Measurements from ENCODE around the gene ARMC9.
A peak's percentile ranks its signal among the peaks of the same experiment; 100 is the strongest.
"Not testable (repeated sequence)": the region's sequence is repeated elsewhere in the genome, so short reads cannot be mapped to it uniquely, and the experiment has no call there.

ARMC9 gene

DNA sequence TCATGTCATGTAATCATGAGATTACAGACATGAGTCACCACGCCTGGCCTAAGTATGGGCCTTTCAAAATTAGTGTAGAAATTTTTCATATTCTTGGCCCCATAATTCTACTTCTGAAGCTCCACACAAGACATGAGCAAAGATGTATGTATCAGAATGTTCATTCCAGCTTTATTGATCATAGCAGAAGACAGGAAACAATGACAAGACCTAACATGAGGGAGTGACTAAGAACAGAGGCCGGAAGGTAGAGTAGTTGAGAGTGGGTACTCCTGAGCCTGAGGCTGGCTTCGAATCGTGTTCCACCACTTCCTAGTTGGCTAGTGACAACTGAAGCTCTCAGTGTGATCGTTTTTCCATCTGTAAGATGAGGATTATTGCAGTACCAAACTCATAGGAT, 89.3 kb downstream of the ARMC9 start:
- DNase-seq (ENCODE audit: low spot score) = no peak

DNA sequence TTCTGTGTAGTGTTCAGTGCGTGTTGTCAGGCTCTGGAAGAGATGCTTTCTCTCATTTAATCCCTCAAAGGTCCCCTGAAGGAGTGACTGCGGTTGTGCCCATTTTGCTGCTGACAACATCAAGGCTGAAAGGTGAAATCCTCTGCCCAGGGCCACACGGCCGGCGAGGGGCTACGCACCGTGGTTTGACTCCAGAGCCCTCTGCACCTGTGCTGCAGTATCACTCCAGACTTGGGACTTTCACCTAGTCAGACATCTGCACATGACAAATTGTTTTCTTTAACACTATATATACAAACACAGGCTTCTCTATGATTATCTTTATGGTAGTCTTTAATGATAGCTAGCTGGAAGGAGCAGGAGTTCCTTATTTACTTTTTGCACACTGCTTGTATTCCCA, 90.2 kb downstream of the ARMC9 start:
- DNase-seq (ENCODE audit: low spot score) = no peak

DNA sequence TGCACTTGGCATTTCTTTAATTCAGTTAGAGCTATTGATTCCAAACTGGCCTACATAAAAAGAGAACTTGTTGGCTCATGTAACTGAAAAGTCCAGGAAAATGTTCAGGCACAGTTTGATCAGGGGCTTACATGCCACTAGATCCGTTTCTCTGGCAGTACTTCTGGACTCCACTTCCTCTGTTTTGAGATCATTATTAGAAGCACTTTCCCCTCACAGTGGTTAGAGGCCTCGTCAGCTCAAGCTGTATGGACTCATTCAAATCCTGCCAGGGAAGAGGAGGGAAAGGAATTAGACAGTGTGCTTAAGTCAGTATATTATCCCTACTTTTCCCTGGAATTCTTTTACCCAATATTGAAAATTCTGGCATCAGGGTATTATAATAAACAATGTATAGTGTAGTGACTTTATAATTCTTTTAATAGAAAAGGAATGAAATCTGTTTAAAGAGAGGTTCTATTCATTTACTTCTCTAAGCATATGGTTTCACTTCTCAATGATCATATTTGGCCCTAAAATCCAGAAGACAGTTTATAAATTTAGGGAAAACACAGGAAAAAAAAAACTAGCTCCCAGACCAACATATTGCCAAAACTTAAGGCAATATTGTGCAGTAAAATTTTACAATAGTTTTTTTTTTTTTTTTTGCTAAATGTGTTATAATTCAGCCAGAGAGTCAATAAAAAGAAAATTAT, 92.0 kb downstream of the ARMC9 start:
- no peak for DNase-seq (ENCODE audit: low spot score)

DNA sequence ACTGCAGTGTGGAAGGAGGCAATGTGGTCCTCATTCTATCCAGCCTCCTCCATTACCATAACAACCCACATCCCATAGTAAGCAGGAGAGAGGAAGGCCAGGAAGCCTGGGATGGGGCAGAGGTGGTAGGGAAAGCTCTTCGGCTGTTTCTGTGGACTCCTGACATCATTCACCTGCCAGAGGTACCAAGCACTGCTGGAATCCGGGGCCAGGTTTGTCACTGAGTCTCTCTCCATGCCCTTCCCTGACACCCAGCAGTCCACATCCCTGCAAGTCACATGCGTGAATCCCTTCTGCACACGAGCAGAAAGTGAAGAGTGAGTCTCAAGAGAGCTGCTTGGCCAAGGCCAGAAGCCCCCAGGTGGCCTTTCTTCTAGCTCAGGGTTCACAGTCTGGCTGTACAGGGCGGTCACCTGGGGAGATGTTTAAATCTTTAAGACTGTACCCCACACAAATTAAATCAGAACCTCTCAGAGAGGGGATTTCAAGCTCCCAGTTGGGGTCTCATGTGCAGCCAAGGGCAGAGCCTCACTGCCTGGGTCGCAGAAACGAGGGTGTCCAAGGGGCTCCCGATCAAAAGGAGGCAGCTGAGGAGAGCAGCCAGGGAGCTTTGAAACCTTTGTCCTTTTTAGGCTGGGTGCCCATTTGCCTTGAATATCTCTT, 94.2 kb downstream of the ARMC9 start:
- no peak for DNase-seq (ENCODE audit: low spot score)

DNA sequence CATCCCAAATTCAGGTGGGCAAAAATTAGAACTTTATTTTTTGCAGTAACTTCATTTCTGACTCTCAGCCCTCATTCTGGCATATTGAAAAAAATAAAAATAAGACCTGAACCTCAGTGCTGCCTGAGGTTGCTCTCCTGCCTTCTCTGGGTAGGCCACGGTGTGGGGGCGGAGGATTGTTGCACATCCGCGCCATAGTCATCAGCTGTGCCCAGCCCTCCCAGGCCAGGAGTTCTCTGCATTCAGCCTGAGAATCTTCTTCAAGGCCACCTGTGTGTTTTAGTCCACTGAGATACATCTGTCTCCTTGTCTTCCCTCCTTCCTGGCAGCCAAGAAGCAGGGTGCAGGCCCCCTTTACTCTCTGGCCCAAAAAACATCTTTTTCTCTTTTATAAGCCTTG, 94.7 kb downstream of the ARMC9 start:
- no peak for DNase-seq (ENCODE audit: low spot score)

DNA sequence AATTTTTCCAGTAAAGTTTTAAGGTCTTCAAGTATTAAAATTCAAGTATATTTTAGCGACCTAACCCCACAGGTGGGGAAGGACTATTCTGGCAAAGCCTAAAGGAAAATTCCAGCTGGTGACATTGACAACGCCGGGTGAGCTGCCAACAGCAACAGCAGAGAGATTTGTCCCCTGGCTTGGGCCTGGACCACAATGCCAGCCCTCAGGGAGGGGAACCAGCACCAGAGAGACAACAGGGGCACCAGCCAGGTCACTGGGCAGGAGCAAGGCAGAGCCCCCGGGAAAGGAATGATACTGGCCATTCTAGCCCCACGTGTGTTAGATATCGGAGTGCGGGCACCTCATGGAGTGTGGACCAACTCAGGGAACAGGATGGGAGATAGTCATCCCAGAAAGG, 95.7 kb downstream of the ARMC9 start:
- no peak for DNase-seq (ENCODE audit: low spot score)

DNA sequence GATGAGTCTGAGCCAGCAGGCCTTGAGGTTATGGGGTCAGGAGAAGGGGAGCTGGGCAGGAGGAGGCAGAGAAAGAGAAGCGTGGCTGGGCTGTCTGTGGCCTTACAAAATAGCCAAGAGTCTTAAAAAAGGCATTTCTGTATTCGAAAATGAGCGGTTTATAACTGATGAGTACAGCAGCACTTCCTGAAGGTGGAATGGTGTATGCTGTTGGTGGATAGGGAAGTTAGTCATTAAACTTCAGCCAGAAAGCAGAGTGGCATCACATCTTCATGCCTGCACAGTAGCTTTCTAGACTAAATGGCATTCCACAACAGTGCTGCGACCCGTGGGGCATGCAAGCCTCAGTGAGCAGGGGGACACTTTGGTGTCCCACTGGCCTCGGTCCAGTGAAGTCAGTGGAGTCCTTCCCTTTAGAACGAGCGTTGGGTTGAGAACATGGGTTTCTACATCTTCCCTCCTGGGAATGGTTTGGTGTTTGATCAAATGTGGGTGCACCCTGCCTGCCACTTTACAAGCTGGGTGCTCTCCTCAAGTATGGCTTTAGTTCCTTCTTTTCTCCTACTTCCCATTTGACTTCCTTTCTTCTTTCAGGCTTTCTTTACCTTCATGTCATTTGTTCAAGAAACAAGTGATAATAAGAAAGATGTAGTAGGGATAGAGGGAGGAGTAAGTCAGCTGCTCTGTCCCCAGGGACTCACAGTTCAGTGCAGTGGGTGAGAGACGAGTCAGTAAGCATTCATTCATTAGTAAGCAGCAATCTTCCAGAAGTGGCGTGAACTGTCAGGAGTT, 96.3 kb downstream of the ARMC9 start:
- peak; percentile 39 for DNase-seq (ENCODE audit: low spot score)

DNA sequence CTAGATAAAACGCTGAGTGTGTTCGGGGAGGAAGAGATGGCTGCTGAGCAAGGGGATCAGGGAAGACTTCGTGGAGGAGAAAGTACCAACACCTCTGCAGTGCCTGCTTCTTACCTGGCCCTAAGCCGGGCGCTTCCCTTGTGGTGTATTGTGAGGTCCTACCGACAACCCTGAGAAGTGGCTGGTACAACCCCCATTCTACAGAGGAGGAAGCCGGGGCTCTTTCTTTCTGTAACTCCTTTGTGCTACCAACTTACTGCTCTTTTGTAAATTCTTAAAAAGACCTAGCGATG, 96.9 kb downstream of the ARMC9 start:
- DNase-seq (ENCODE audit: low spot score) = no peak

DNA sequence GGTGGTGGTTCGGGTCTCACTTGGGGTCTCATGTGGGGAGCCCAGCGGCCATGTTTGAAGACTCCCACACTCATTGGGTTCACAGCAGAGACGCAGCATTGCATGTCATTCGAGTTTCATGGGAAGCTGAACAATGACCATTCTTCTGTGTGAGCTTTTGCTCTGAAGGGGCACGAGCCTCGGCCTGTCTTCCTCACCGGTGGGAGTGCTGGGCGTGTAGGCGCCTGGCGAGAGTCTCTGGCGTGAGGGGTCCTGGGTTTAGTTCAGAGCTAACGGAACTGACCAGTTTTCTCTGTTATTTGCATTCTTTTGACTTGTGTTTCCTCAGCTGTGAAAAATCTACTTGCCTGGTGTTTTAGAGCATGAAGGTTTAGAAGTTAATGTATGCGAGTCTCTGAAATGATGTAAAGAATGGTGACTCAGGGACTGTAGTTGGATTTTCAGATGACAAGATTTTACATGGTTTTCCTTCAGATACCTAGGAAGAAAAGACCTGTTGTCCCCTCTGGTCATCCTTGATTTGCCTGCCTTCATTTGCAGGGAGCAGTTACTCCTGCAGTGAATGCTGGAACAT, 98.1 kb downstream of the ARMC9 start:
- DNase-seq (ENCODE audit: low spot score) = peak; percentile 8

DNA sequence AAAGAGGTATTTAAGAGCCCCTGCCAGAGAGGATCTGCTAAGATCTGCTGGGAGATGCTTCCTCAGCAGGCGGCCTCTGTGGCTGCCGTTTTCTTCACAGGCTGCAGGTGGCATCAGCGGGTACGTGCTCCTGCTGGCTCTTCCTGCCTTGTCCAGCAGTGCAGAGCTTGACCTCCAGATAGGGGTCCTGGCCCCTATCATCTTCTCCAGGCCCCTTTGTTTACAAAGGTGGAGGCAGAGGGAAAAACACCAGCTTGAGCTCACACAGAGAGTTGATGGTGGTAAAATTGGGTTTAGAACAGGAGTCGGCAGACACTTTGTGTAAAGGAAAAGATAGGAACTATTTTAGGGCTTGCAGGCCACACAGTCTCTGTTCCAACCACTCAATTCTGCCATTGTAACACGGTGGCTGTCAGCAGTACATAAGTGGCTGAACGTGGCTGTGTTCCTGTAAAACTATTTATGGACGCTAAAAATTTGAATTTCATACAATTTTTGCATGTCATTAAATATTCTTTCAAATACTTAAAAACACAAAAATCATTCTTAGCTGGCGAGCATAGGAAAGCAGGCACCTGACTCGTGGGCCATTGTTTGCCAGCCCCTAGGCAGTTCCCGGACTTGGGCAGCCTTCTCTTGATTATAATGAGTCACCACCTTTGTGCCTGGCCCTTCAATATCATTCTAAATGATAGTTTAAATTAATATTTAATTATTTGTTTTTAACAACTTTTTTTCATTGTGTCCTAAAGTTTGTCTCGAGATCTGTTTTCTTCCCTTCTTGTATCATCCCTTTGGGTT, 98.9 kb downstream of the ARMC9 start:
- peak; percentile 85 for DNase-seq (ENCODE audit: low spot score)

DNA sequence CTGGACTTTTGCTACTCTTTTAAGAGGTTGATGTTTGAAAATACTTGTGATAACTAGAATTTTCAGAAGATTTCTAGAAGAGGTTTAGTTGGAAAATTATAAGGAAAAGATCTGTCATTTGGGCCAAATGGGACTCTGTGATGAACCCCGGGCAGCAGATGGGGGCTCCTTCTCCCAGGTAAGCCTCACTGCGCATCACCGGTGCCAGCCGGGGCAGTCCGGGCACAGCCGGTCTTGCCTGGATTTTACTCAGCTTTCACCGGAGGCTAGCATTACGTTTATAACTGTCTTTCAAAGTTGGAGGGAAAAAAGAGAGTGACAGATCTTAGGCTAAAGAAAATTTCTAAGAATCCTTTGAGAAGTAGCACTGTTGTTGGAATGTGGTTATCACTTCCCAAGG, 99.7 kb downstream of the ARMC9 start:
- DNase-seq (ENCODE audit: low spot score) = no peak

DNA sequence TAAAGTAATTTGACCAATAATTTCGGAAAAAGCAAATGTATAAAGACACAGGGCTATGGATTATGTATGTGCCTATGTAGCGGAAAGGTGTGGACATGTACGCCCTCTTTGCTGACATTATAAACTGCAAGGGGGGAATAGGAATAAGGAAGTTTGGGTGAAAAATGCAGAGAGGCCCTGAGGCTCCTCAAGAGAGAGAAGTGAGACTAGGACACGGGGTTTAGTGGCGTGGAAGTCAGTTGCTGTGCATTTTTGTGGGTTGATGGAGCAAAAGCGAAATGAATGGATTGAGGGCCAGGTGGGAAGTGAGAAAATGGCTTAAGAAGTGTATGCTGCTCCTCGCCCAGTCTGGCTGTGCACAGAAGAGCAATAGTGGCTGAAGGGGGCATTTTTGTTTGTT, 100.8 kb downstream of the ARMC9 start:
- DNase-seq (ENCODE audit: low spot score) = no peak

DNA sequence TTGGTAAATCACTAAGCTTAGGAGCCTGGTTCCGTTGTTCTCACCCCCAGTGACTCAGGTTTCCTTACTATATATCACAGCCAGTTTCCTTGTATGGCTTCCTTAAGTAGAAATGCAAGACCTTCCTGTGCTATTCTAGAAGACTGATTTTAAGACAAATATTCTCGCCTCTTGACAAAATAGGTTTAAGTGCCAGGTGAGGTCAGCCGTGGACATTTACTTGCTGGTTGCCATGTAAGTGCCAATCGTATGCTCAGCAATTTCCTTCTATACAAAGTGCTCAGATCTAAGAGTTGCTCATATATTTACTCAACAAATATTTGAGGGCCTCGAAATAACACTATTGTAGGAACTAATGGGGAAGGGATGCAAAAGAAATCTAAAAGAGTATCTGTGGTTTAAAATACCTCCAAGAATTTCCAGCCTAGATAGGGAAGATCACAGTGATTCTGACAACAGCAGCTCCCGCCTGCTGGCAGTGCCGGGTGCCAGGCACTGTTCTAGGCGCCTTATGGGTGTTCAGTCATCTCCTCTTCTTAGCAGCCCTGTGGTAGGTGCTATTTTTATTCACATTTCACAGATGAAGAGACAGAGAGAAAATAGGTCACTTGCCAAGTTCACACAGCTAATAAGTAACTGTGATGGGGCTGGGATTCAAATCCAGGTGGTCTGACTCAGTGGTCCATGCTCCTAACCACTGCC, 101.7 kb downstream of the ARMC9 start:
- no peak for DNase-seq (ENCODE audit: low spot score)

DNA sequence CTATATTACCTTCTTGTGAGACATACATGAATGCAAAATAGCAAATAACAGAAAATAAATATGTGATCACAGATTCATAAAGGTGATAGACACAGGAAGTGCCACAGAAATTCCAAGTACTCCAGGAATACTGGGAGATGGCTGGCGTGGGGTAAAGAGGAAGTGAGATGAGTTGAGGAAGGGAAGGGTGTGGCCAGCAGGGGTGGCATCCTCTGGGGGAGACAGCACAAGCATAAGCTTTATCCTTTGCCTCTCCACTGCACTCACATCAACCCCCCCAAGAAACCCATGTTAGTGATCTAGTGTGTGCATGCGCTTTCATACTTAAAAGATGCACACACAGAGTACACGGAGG, 102.3 kb downstream of the ARMC9 start:
- DNase-seq (ENCODE audit: low spot score) = no peak

DNA sequence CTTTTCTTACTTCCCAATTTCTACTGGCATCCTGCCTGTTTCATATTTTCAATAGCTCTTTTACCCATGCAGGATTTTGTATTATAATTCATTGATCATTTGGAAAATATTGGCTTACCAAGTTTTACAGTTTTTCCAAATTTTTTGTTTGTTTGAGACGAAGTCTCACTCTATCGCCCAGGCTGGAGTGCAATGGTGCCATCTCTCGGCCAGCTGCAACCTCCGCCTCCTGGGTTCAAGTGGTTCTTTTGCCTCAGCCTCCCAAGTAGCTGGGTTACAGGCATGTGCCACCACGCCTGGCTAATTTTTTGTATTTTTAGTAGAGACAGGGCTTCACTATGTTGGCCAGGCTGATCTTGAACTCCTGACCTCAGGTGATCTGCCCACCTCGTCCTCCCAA, 105.8 kb downstream of the ARMC9 start:
- DNase-seq (ENCODE audit: low spot score) = not testable (repeated sequence)

DNA sequence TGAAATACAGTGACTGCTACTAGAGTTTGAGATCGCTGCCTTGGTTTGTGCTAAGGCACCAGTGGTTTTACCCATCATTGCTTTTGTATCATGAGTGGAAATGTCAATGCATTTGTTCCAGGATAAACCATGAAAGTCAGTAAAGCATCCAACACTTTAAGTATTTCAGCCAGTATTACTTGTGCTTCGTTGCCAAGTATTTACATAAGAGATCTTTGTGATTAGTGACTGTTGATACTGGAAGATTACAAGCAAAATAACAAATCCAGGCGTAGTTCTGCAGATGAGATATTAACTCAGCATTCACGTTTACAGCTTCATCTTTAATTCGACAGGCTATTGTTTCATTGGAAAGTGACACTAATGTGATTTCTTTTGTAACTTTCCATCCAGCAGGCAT, 106.8 kb downstream of the ARMC9 start:
- DNase-seq (ENCODE audit: low spot score) = no peak

DNA sequence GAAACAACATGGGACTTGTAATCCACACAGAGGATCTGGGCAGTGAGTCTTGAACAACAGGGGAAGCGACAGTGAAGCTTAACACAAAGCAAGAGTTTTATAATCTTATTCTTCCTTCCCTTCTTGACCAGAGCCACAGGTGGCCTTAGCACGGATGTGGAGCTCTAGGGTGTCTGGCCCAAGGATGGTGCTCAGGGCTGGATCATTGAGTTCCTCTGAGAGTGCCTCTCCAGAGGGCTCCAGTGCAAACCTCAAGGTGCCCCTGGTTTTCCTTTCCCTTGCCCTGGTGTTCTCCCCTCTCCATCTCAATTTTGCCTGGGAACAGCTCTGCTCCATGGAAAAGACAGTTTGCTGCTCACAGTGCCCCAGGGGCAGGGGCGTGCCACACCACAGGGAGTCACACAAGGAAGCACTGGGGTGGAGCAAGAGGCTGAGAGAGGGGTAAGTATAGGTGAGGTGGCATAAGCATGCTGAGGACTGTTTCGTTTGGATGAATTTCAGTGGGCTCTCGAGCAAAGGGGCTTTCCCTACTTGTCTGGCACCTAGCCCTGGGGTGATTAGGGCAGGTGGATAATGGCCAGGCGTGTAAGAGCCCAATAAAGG, 108.5 kb downstream of the ARMC9 start:
- no peak for DNase-seq (ENCODE audit: low spot score)

DNA sequence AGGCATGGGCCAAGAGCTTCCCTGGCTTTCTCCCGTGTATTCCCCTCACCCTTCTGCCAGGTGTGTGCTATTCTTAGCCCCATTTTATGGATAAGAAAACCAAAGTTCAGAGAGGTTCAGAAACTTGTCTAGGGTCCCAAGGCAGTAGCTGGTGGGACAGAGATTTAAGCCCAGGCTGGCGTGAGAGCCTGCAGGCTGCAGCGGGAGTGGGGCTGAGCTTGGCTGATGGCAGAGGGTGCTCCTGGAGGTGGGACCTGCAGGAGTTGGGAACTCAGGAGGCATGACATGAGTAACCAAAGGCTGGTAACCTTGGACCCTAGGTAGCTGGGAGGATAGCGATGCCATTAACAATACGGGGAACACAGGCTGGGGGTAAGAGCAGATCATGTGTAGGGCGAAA, 109.8 kb downstream of the ARMC9 start:
- DNase-seq (ENCODE audit: low spot score) = no peak

DNA sequence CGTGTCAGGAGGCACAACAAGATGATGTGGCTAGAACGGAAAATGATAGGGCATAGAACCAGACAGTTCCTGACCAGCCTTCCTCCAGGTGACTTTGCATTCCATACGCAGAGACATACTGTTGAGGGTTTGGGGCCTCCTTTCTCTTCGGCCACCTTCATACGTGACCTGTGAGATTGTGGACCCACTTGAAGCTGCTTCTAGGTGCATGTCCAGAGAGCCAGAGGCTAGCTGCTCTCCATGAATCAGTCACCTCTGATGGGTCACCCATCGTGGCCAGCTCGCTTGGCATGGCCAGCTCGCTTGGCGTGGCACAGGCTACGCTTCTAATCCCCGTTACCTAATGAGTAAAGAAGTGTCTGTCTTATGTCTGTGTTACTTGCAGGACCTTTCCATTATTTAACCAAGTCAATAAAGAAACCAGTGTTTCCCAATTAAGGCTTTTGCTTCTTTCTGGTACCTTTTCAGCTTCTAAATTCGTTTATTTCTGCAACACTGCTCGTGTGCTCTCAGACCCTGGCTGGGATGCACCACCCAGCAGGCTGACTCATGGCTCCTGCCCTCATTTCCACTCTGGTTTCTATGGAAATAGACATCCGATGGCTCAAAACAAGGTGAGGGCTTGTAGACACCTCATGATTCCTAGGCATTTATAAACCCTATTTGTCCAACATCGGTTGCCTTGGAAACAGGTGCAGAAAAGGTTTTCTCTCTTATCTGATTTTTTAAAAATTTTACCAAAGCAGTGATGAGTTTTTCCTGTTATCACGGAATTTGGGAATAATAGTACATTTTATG, 110.4 kb downstream of the ARMC9 start:
- no peak for DNase-seq (ENCODE audit: low spot score)

DNA sequence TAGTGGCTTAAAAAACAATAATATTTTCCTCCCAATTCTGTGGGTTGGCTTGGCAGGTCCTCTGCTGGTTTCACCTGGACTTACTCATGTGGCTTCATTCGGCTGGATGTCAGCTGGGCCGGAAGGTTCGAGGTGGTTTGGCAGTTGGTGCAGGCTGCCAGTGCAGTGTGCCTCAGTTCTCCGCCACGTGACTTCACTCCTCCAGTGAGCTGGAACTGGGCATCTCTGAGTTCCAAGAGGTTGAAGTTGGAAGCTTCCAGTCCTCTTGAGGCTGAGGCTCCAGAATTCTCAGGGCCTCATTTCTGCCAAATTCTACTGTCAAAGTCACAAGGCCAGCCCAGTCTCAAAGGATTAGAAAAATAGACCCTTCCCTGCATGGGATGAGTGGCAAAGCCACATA, 113.6 kb downstream of the ARMC9 start:
- DNase-seq (ENCODE audit: low spot score) = no peak

DNA sequence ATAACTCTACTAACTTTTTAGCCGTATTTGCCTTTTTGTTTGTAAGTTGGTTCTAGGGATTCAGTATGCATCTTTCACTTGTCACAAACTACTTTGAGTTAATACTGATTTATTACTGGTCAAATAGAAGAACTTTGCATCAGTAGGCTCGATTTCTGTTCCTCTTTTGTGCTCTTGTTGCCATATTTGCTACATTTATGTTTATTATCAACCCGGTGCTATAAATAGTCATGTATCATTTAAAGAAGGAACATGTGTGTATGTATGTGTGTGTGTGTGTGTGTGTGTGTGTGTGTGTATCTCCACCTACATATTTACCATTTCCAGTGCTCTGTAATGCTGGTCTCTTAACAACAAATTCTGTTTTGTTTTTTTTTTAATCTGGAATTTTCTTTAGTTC, 117.5 kb downstream of the ARMC9 start:
- no peak for DNase-seq (ENCODE audit: low spot score)
